HepG2 (cell line): ENCODE data around the gene SMIM1.

ENCODE experiments used
- MIXL1 ChIP-seq: IDR thresholded peaks from 2 replicates; pipeline ENCODE4 v1.6.1; 2016
- PITX1 ChIP-seq: sonication (generic); formaldehyde crosslinking; IDR thresholded peaks from 2 replicates; pipeline ENCODE4 v1.5.1; 2020; ENCODE audit warnings: mild to moderate bottlenecking, missing genetic modification reagents
- UBTF ChIP-seq: sonication (generic); formaldehyde crosslinking; IDR thresholded peaks from 2 replicates; pipeline ENCODE4 v1.4.0; 2020; ENCODE audit warnings: mild to moderate bottlenecking, missing genetic modification reagents
- ZNF121 ChIP-seq: sonication (generic); formaldehyde crosslinking; IDR thresholded peaks from 2 replicates; pipeline ENCODE4 v1.5.0; 2020; ENCODE audit warnings: mild to moderate bottlenecking, missing genetic modification reagents
- ZNF232 ChIP-seq: sonication (generic); formaldehyde crosslinking; IDR thresholded peaks from 2 replicates; pipeline ENCODE4 v1.4.0; 2020; ENCODE audit warnings: missing genetic modification reagents, borderline replicate concordance
- ZNF263 ChIP-seq: sonication (generic); formaldehyde crosslinking; IDR thresholded peaks from 2 replicates; pipeline ENCODE4 v1.4.0; 2020; ENCODE audit warnings: missing genetic modification reagents
- TF ChIP-seq, protein P1 (sequence below): sonication (generic); formaldehyde crosslinking; IDR thresholded peaks from 2 replicates; pipeline ENCODE4 v1.5.0; 2020; ENCODE audit warnings: mild to moderate bottlenecking, missing genetic modification reagents, moderate library complexity
- TF ChIP-seq, protein P2 (sequence below): sonication (generic); formaldehyde crosslinking; IDR thresholded peaks from 2 replicates; pipeline ENCODE4 v1.4.0; 2020; ENCODE audit warnings: missing genetic modification reagents
- TF ChIP-seq, protein P3 (sequence below): sonication (generic); IDR thresholded peaks from 2 replicates; pipeline ENCODE4 v1.6.1; 2016; ENCODE audit warnings: low read depth, borderline replicate concordance
- TF ChIP-seq, protein P4 (sequence below): sonication (generic); formaldehyde crosslinking; conservative IDR thresholded peaks from 2 replicates; pipeline ENCODE4 v1.8.0; 2022; ENCODE audit warnings: mild to moderate bottlenecking, moderate library complexity, missing genetic modification reagents

DNA sequence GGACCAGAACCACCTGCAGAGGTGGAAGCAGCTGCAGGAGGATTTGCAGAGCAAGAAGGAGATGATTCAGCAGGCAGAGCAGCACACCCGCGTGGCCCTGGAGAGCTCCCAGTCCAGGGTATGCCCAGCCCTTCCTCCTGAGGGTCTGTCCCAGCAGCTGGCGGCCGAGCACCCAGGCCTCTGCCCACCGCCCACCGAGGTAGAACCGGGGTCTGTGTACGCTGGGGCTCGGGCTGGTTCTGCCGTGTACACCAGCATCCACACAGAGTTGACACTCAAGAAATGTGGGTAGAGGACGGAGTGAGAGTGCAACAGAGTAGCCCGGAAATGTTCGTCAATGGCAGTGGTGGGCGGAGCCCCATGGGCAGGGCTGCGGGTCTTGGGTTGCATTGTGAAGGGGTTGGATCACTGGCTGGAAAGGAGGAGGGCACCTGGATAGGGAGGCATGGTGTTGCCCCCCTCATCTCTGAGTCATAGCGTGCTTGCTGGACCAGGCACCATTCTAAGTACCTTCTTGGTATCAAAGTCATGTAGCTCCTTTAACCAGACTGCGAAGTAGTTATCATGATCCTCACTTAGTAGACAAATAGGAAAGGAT is 5.1 kb upstream of the SMIM1 start:
- TF ChIP-seq, protein P1, sequence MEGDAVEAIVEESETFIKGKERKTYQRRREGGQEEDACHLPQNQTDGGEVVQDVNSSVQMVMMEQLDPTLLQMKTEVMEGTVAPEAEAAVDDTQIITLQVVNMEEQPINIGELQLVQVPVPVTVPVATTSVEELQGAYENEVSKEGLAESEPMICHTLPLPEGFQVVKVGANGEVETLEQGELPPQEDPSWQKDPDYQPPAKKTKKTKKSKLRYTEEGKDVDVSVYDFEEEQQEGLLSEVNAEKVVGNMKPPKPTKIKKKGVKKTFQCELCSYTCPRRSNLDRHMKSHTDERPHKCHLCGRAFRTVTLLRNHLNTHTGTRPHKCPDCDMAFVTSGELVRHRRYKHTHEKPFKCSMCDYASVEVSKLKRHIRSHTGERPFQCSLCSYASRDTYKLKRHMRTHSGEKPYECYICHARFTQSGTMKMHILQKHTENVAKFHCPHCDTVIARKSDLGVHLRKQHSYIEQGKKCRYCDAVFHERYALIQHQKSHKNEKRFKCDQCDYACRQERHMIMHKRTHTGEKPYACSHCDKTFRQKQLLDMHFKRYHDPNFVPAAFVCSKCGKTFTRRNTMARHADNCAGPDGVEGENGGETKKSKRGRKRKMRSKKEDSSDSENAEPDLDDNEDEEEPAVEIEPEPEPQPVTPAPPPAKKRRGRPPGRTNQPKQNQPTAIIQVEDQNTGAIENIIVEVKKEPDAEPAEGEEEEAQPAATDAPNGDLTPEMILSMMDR (CRISPR knock-in tag), result no peak
- TF ChIP-seq UBTF (CRISPR knock-in tag) (no peak), ZNF263 (CRISPR knock-in tag) (no peak), ZNF232 (CRISPR knock-in tag) (no peak), PITX1 (CRISPR knock-in tag) (no peak), ZNF121 (CRISPR knock-in tag) (no peak), MIXL1 (CRISPR knock-in tag) (no peak)
- TF ChIP-seq, protein P2, sequence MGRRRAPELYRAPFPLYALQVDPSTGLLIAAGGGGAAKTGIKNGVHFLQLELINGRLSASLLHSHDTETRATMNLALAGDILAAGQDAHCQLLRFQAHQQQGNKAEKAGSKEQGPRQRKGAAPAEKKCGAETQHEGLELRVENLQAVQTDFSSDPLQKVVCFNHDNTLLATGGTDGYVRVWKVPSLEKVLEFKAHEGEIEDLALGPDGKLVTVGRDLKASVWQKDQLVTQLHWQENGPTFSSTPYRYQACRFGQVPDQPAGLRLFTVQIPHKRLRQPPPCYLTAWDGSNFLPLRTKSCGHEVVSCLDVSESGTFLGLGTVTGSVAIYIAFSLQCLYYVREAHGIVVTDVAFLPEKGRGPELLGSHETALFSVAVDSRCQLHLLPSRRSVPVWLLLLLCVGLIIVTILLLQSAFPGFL, result no peak
- TF ChIP-seq, protein P3, sequence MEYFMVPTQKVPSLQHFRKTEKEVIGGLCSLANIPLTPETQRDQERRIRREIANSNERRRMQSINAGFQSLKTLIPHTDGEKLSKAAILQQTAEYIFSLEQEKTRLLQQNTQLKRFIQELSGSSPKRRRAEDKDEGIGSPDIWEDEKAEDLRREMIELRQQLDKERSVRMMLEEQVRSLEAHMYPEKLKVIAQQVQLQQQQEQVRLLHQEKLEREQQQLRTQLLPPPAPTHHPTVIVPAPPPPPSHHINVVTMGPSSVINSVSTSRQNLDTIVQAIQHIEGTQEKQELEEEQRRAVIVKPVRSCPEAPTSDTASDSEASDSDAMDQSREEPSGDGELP, result no peak
- TF ChIP-seq, protein P4, sequence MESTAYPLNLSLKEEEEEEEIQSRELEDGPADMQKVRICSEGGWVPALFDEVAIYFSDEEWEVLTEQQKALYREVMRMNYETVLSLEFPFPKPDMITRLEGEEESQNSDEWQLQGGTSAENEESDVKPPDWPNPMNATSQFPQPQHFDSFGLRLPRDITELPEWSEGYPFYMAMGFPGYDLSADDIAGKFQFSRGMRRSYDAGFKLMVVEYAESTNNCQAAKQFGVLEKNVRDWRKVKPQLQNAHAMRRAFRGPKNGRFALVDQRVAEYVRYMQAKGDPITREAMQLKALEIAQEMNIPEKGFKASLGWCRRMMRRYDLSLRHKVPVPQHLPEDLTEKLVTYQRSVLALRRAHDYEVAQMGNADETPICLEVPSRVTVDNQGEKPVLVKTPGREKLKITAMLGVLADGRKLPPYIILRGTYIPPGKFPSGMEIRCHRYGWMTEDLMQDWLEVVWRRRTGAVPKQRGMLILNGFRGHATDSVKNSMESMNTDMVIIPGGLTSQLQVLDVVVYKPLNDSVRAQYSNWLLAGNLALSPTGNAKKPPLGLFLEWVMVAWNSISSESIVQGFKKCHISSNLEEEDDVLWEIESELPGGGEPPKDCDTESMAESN (CRISPR knock-in tag), result no peak
